ENCODE data around the gene DAAM2.

The DAAM2 gene

DNA sequence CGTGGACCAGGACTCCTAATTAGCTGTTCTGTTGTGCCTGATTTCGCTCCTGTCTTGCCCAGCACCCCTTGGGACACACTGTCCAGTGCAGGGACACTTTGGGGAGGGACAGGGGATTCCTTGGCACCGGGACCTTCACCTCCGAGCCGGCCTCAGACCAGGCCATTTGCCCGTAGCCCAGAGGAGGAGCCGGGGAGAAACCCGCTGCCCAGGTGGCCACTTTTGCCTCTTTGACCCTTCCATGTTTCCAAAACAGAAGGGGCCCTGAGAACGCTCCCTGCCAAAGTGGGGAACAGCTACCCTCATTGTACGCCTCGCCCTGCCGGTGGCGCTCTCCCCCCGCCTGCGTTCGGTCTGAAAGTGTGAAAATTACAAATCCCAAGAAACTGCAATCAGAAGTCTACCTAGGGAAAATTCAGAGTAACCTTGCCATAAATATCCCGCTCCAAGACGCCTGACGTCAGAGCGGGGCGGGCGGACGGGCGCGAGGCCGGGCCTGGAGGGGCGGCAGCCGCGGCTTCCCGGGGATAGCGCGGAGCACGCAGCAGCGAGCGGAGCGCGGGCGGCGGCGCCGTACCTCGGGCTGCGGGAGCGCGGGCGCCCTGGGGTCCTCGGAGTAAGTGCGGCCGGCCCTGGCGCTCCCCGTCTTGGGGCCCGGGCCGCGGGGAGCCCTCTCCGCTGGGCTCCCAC is at the start of gene DAAM2:
Gene DAAM2, plus strand, starts transcription at position 527 of the 690 bp plus-strand sequence. CDS start 63,927 bp downstream, outside the sequence.
- no peak for FAIRE-seq

DNA sequence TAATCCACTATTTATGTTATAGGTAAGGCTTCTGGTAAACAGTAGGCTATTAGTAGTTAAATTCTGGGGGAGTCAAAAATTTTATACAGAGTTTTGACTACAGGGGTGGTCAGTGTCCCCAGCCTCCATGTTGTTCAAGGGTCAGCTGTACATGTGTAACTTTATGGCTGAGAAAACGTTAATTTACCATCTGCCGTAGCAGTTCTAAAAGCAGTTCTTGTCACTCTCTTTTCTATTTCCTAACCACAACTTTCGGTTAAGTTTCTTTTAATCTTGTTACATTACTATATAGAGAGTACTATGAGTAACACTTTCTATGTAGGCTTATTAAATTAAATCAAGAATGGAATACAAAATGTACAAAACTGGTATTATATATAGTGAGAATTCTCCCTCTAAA is 45.4 kb upstream of the DAAM2 start:
- DNase-seq (ENCODE audit: low spot score) (no peak), FAIRE-seq (no peak)

More for the DNA sequence above, at the start of gene DAAM2:
- DNase-seq (ENCODE audit: low spot score), result no peak

DNA sequence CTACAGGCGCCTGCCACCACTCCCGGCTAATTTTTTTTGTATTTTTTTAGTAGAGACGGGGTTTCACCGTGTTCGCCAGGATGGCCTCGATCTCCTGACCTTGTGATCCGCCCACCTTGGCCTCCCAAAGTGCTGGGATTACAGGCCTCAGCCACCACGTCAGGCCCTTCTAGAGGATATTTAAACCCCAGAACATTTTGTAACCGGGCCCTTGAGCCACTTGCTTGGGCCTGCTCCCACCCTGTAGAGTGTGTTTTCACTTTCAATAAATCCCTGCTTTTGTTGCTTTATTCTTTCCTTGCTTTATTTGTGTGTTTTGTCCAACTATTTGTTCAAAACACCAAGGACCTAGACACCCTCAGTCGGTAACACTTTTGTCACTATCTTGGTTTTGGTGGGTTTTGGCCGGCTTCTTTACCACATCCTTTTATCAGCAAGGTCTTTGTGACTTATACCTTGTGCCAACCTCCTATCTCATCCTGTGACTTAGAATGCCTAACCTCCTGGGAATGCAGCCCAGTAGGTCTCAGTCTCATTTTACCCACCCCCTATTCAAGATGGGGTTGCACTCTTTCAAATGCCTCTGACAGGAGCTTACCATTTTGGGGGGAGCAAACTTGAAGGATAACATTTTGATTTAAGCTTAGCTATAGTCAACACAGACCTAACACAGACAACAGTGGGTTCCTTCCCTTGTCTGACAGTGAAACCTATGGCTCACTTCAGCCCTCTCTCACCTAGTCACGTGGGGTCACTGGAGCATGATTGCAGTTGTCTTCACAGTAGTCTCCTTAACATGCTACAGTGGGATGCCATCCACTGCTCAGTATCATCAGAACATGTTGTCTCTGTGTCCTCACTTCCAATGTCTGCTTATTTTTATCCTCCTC is 39.1 kb upstream of the DAAM2 start:
- FAIRE-seq, result no peak
- no peak for DNase-seq (ENCODE audit: low spot score)

DNA sequence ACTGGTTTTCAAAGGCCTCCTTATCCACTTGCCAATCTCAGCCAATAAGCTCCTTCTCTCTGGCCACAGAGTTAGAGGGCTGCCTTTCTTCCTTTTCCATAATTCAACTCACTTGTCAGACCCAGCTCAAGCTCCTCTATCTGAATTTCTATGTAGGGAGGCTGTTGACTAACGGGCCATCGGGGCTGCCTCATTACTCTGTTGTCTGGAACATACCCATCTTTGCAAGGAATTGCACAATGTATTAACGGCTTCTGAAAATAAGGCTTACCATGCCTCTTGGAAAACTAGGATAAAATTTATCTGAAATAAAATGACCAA is 38.5 kb upstream of the DAAM2 start:
- DNase-seq (ENCODE audit: low spot score) (no peak), FAIRE-seq (no peak)

DNA sequence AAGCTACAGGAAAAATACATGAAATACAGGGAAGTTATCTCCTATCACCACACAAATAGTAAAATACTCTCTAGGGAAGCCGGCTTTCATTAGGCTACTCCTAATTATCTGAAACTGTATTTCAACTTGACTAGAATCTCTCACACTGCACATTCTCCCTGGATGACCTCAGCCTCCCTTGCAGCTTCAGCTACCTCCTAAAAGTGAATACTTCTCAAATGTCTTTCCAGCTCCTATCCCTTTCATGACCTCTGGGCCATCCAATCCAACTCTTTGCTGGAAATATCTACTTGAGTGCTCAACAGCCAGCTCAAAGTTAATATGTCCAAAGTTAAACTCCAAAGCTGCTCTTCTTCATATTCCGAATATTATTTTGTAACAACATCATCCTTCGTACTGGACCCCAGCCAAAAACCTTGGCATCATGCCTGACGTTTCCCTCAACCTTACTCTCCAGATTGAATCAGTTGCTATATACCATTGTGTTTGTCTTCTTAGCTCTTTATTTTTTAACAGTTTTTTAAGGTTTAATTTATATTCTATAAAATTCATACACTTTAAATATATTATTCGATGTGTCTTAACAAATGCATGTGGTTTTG is 37.6 kb upstream of the DAAM2 start:
- no peak for DNase-seq (ENCODE audit: low spot score)
- FAIRE-seq, result no peak

DNA sequence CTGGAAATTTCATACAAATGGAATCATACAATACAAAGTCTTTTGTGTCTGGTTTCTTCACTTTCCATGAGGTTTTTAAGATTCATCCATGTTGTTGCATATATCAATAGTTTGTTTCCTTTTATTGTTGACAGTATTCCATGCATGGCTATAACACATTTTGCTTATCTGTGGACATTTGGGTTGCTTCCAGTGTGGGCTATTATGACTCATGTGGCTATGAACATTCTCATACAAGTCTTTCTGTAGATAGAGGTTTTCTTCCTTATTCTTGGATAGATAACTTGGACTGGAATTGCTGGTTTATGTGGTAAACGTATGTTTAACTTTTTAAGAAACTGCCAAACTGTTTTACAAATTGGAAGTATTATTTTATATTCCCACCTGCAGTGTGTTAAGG is 36.9 kb upstream of the DAAM2 start:
- FAIRE-seq (no peak), DNase-seq (ENCODE audit: low spot score) (no peak)

DNA sequence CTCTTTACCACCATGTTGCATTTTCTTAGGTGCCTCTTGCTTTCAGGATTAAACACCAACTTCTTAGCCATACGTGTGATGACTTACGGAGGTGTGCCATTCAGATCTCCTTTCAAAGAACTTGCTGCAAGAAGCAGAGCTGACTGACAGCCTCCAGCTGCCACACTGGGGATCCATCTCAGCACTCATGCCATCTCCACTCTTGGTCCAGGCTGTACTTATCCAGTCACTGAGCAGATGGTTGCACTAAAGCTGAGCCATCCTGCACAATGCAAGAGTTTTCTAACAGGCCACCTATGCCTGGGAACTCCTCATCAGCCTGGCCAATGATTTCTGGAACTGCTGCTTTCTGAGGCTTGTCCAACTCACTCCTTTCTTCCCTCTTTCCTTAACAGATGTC is 35.6 kb upstream of the DAAM2 start:
- FAIRE-seq (no peak), DNase-seq (ENCODE audit: low spot score) (no peak)

DNA sequence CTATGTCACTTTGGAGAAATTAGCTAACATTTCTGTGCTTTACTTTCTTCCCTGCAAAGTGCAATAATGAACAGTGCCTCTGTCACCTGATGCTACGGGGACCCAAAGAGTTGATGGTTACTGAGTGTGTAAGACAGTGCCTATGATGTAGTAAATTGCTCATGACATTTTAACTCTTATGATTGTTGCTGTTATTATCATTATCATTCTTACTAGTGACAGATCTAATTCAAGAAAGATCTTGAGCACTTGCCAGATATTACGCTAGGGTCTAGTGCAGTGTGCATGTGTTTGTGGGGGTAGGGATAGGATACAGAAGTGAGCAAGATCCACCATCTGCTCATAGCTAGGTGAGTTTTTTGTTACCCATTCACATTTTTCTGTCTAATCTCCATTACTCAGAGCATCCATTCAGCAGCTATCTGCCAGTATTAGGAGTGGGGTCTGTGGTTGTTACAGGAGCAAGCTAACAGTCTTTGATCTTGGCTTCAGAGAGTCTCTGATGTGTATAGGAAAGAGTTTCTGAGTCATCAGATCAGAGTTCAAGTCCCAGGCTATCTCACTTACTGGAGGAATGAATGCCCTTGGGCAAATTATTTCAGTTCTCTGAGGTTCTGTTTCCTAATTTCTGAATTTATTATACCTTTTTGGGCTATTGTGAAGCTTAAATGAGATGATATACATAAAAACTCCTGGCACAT is 33.1 kb upstream of the DAAM2 start:
- DNase-seq (ENCODE audit: low spot score) (no peak), FAIRE-seq (no peak)

DNA sequence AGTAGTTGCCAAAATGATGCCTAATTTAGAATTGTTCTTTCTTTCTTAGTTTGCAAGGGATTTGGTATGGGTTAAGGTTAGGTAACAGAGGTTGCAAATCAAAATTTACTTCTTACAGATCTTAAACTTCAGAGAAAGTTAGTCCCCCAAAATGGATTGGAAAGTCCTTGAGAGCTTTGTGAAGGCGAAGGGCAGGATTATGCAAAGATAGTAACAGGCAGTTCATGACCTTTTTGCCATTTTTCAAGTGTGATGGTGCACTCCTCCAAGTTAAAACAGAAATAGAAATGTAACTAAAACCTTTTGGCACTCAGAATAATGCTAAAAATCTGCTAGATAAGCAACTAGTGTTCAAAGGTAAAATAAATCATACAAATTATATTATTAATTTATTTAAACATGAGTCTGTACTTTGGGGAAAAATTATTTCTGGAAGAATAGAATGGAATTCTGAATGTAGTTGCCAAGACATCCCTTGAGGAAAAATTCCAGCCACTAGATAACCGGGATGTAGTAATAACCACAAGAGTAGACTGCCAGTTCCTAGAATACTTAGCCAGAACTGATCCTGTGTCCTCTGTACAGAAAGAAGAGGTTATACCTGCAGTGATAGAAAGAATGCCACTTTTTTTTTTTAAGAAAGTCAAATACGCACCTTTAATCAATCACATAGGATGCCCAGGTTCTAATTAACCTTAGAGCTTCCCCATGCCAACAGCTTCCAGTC is 31.8 kb upstream of the DAAM2 start:
- FAIRE-seq (no peak), DNase-seq (ENCODE audit: low spot score) (no peak)

DNA sequence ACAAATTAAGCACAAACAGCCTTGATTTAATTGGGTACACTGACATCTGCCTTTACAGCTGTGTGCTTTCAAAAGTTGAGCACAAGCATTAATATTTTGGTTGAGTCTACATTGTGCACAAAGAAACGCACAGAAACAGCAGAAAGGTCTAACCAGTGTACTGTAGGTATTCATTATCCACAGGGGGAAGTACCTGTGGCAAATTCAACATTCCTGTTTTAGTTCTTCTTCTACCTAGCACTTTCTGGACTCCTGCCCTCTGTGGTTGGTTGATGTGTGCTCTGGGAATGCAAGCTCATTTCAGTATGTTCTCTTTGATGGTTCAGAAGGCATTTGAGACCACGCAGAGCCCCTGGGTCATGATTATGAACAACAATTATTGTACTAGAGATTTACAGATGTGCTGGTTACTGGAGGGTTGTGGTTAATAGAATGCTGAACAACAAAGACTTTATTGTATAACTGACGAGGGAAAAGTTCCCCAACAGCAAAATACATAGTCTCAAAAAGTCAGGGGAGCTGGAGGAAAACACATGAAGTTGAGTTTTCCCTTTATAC is 26.6 kb upstream of the DAAM2 start:
- no peak for FAIRE-seq

DNA sequence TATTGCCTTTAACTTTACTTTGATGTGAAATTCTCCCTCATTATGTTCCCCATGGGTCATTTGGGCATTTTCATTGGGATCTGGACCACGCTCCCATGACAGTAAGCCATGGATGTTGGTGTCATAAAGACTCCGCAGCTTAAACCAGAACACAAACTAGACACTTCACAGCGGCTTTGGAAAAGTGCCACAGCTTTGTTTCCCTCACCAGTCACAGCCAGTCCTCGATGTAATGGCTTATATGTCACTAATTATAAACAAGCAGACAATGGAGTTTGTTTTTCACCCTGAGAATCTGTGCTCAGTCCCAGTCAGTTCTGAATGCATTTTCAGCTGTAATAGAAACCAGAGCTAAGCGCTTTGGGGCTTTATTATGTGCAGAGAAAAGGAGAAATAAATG is 23.2 kb upstream of the DAAM2 start:
- FAIRE-seq, result no peak

More for the DNA sequence above, 26.6 kb upstream of the DAAM2 start:
- DNase-seq (ENCODE audit: low spot score), result no peak

DNA sequence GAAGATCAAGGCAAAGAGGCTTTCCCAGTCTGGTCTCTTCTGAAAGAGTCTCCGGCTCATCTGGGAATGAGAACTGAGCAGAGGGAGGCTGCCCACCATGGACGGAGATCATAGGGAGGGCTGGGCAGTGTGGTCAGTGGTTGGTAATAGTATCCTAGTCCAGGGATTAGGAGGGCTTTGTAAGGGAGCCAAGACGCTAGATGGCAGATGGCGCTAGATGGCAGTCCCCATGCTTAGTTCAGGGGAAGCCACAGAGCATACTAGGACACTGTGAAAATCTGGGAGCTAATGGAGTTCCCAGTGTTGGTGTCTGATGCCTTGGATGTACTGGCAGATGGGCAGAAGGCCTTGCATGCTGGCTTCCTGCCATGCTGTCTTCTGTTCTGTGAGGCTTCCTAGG is 21.7 kb upstream of the DAAM2 start:
- DNase-seq (ENCODE audit: low spot score), result no peak
- FAIRE-seq, result no peak

More for the DNA sequence above, 23.2 kb upstream of the DAAM2 start:
- no peak for DNase-seq (ENCODE audit: low spot score)

DNA sequence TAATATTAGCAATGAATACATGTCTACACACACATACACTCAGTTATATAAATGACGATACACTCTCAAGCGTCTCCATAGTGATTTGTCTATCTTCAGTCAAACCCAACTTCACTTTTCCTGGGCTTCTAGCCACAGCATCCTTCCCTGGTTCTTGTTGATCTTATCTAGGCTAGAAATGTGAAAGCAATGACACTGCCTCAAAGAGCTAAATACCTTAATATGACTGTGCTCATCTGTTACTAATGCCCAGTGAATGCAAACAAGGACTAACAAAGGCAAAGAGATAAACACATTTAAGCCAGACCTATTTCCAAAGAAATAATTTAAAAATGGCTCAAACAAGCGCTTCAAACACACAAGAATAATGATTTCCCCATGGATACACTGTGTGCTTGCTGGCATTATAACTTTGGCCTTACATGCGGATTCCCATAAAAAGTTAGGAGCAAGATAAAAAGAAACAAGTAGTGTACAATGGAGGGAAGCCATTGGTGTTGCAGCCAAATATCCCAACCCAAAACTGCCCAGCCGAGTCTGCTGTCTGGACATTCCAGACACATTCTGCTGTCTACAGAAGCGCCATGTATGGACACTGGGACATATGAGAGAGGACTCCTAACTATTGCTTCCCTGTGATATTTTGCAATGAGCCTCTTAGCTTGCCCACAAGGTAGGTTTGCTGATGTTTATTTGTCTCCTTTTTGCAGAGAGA is 19.5 kb upstream of the DAAM2 start:
- no peak for DNase-seq (ENCODE audit: low spot score)
- no peak for FAIRE-seq

DNA sequence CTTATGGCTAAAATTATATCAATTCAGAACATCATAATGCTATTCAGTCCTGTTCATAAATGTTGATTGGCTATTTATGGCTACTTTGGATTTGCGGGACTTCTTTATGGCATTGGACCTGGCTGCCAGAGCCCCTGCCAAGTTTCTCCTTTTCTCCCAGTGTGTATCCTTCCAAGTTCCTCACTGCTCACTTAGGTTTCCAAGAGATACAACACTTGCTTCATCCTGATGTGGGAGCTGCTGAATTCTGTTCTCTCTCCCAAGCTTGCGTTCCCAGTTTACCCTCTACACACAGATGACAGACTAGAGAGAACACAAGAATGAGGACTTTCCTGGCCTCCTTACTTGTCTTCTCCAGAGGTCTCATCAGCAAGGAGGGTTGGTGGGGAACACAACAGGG is 18.4 kb upstream of the DAAM2 start:
- DNase-seq (ENCODE audit: low spot score) (no peak), FAIRE-seq (no peak)

DNA sequence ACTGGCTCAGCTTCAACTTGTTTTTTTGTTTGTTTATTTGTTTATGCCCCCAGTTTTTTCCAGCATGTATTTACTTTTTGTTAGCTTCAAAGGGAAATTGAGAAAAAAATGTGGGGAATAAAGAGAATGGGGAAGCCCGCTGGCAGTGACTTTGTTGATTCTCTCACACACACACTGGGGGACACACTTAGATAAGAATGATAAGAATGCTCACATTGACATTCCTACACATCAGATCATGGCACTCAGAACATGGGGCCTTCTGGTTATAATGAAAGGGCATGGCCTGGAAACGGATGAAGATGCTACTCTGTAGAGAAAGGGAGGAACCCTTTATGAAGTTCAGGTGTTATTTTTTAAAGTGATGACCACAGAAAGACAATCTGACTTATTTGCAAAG is 15.6 kb upstream of the DAAM2 start:
- DNase-seq (ENCODE audit: low spot score), result no peak
- no peak for FAIRE-seq

DNA sequence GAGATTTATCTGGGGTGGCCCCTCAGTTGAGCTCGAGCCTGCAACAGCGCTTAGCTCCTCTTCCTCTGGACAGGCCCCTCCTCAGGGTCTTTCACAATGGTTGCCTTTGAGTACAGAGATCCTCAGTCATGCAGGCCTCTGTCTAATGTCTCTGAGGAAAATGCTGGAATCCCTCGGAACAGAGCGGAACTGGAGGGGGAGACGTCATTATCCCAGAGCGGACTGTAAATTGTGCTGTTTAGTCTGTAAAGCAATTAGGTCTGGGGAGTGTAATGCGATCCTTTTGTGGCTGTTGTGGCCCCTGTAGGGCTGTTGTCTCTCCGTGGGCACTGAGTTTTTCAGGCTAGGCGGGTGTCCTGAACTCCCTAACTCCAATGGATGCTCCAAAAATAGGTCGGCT is 15.0 kb upstream of the DAAM2 start:
- FAIRE-seq (no peak), DNase-seq (ENCODE audit: low spot score) (no peak)

DNA sequence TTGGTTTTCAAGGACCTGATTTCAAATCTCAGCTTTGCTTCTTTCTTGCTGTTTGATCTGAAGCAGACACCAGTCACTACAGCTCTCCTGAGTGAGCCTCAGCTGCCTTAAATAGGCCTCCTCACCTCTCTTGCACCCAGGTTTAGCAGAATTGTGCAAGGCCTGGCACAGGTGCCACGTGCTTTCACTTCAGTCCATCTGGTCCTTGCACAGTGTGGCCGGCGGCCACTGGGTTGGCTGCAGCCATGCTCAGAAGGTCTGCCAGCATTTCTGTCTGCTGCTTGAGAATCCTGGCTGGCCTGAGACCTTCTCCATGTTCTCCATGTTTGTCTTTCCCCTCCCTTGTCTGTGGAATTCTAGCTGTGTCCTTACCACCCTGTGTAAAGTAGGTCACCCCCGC is 14.5 kb upstream of the DAAM2 start:
- FAIRE-seq (no peak), DNase-seq (ENCODE audit: low spot score) (no peak)

DNA sequence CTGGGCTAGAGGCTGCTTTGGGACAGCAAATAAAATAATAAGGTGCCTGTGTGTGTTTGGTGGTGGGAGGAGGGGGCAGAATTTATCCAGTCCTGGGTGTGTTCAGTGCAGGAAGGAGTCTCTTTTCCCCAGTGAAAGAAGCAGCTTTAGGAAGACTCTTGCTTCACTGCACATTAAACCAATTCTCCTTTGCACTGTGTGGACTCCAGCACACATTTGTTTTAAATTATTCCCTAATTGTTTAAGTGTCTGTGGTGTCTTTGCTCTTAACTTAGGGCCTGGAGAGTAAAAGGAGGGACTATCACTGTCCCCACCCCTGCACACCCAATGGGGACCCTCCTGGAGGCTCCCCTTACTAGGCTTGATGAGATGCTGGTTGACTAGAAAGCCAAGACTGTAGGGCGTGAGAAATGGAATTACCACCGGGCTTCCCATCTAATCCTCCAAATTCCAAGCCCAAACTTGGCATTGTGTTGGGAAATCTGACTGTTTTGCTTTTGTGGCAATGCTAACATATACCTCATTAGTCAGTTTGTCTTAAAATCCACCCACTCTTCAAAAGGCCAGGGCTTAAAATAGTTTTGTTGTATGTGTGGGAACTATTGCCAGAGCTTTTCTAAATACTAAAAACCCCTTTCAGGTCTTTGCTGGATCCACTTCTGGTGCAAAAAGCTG is 13.5 kb upstream of the DAAM2 start:
- no peak for DNase-seq (ENCODE audit: low spot score)
- no peak for FAIRE-seq

DNA sequence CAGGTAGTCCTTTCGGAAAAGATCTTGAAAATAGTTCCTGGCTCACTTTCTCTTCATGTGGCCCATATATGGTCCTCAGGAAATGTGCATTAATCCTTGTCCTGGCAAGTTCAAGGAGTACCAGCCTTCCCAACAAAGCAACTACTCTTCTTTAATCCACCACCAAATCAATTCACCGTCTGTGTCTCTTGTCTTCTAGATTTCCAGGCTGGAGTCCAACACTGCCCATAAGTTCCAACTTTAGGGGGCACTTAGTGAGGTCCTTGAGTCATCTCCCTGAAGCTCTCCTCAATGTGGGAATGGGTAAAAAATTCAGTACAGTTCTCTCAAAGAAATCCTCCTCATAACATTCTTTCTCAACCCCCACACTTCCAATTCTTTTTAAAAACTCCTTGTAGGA is 6.9 kb upstream of the DAAM2 start:
- no peak for DNase-seq (ENCODE audit: low spot score)
- no peak for FAIRE-seq

DNA sequence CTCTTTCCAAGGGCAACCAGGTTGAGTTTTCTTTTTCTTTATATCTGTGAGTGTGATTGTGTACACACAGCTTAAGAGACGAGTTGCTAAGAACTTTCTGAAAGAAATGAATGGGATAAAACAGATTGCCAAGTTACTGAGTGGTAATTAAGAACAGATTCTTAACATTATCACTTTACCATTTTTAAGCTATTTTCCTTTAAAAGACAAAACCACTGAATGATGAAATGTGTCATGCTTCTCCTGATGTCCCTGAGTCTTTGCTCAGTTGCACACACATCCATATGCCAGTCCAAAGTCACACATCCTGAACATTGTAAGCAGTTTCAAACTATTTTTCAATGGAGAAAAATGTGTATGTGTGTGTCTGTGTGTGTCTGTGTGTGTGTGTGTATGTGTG is 5.5 kb upstream of the DAAM2 start:
- FAIRE-seq (no peak), DNase-seq (ENCODE audit: low spot score) (no peak)
